GM18502 (cell line): ENCODE results near the gene ZNF324.
"Not testable (repeated sequence)": the region's sequence is repeated elsewhere in the genome, so short reads cannot be mapped to it uniquely, and the experiment has no call there.

Source experiments
- ATAC-seq: cut with Tn5 transposase; IDR thresholded peaks from one replicate; pipeline ENCODE4 v1.9.1; 2021; ENCODE audit warnings: mild to moderate bottlenecking; ENCODE audit not compliant: unreplicated experiment, poor library complexity

The ZNF324 gene

GRCh38 chr19:58470837-58471543 lies 4.1 kb downstream of the ZNF324 start:
- ATAC-seq = not testable (repeated sequence)

GRCh38 chr19:58471736-58472135 lies 4.9 kb downstream of the ZNF324 start:
- no peak for ATAC-seq

- no peak for ATAC-seq
Measured at GRCh38 chr19:58473775-58474174, 6.9 kb downstream of the ZNF324 start.

- ATAC-seq = no peak
Measured at GRCh38 chr19:58474291-58474996, 7.6 kb downstream of the ZNF324 start.

- ATAC-seq = peak; percentile 11
Measured at GRCh38 chr19:58474997-58475713, 8.3 kb downstream of the ZNF324 start.

- peak; percentile 78 for ATAC-seq
Measured at GRCh38 chr19:58475714-58476497, 9.0 kb downstream of the ZNF324 start, which contains the start of gene ZNF446. Gene ZNF446, plus strand, starts transcription at chr19:58476352. Its CDS starts 867 bp downstream, at chr19:58477219.

GRCh38 chr19:58476498-58477015 lies 9.7 kb downstream of the ZNF324 start:
- ATAC-seq = no peak

GRCh38 chr19:58477130-58477529 lies 10.2 kb downstream of the ZNF324 start:
- ATAC-seq = no peak

GRCh38 chr19:58477871-58478270 lies 11.0 kb downstream of the ZNF324 start:
- ATAC-seq = no peak

GRCh38 chr19:58479303-58479702 lies 12.4 kb downstream of the ZNF324 start:
- ATAC-seq = no peak

- ATAC-seq = no peak
Measured at GRCh38 chr19:58479736-58480480, 13.0 kb downstream of the ZNF324 start.

- ATAC-seq = no peak
Measured at GRCh38 chr19:58480481-58480830, 13.6 kb downstream of the ZNF324 start.

GRCh38 chr19:58480831-58481230 lies 14.0 kb downstream of the ZNF324 start:
- ATAC-seq = no peak

GRCh38 chr19:58482372-58482771 lies 15.5 kb downstream of the ZNF324 start:
- ATAC-seq = no peak

GRCh38 chr19:58483776-58484175 lies 16.9 kb downstream of the ZNF324 start:
- no peak for ATAC-seq

- ATAC-seq = not testable (repeated sequence)
Measured at GRCh38 chr19:58484349-58484748, 17.5 kb downstream of the ZNF324 start.

- ATAC-seq = no peak
Measured at GRCh38 chr19:58491393-58491792, 24.5 kb downstream of the ZNF324 start.

GRCh38 chr19:58492265-58492664 lies 25.4 kb downstream of the ZNF324 start:
- ATAC-seq = no peak

GRCh38 chr19:58497634-58498170 lies 30.8 kb downstream of the ZNF324 start:
- no peak for ATAC-seq
